ENCODE results near the gene PCYOX1L. TPM values are rescaled to one million over a fixed set of nuclear protein-coding genes. Genes with fewer than 3 reads are reported as not detected.

Gene PCYOX1L
- total and polyA plus RNA-seq, 2 of the 8 experiments (the other 6 are each of a cell fraction or from before 2014, with no cell fraction given) = 6.8 to 17.2 TPM

DNA sequence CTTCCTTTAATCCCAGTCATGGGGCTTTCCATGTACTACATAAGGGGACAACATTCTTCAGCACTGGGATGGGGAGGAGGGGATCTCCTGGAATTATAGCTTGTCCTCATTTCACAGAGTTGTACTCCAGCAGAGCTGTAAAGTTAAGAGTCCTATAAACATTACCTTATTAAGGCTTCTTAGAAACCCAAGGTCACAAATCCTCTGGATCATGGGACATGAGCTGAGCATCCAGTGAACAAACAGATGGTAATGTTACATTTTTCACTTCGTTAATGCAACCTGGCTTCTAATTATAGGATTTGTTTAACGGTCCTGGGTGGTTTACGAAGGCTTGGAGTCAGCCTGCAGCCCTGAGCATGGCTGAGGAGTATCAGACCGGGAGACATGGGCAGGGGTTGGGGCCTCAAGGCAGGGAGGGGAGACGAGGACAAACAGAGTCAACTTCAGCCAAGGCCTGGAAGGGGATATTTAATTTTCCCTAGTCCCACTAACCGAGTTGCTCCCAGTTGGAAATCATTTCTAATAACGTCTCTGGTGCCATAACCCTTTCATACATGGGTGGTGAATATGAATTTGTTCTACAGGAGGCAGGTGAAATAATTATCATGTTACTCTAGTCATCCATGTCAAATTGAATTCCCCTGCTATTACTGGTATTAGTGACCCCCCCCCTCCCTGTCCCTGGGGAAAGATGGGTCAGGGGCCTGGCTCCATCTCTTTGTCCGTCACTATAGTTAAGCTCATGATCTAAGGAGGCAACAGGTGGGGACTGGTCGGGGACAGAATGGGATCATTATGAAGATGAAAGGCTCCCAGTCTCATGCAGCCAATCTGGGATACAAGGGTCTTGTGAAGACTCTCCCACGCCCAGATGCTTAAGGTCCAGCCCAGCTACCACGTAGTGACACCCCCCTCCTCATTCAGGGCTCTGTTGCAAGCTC is 32.0 kb downstream of the PCYOX1L start (continued):
- TF ChIP-seq POU5F1 (IDR thresholded peaks at IDR 0.05; ENCODE audit: low read depth, low read length) (no peak), RXRA (IDR thresholded peaks at IDR 0.05; ENCODE audit: insufficient read depth, low read depth, low read length) (no peak), GTF2F1 (IDR thresholded peaks at IDR 0.05; ENCODE audit: borderline replicate concordance, low read depth, low read length) (no peak), SIRT6 (IDR thresholded peaks at IDR 0.05; ENCODE audit: low read length) (no peak)
- TF ChIP-seq, protein P1, sequence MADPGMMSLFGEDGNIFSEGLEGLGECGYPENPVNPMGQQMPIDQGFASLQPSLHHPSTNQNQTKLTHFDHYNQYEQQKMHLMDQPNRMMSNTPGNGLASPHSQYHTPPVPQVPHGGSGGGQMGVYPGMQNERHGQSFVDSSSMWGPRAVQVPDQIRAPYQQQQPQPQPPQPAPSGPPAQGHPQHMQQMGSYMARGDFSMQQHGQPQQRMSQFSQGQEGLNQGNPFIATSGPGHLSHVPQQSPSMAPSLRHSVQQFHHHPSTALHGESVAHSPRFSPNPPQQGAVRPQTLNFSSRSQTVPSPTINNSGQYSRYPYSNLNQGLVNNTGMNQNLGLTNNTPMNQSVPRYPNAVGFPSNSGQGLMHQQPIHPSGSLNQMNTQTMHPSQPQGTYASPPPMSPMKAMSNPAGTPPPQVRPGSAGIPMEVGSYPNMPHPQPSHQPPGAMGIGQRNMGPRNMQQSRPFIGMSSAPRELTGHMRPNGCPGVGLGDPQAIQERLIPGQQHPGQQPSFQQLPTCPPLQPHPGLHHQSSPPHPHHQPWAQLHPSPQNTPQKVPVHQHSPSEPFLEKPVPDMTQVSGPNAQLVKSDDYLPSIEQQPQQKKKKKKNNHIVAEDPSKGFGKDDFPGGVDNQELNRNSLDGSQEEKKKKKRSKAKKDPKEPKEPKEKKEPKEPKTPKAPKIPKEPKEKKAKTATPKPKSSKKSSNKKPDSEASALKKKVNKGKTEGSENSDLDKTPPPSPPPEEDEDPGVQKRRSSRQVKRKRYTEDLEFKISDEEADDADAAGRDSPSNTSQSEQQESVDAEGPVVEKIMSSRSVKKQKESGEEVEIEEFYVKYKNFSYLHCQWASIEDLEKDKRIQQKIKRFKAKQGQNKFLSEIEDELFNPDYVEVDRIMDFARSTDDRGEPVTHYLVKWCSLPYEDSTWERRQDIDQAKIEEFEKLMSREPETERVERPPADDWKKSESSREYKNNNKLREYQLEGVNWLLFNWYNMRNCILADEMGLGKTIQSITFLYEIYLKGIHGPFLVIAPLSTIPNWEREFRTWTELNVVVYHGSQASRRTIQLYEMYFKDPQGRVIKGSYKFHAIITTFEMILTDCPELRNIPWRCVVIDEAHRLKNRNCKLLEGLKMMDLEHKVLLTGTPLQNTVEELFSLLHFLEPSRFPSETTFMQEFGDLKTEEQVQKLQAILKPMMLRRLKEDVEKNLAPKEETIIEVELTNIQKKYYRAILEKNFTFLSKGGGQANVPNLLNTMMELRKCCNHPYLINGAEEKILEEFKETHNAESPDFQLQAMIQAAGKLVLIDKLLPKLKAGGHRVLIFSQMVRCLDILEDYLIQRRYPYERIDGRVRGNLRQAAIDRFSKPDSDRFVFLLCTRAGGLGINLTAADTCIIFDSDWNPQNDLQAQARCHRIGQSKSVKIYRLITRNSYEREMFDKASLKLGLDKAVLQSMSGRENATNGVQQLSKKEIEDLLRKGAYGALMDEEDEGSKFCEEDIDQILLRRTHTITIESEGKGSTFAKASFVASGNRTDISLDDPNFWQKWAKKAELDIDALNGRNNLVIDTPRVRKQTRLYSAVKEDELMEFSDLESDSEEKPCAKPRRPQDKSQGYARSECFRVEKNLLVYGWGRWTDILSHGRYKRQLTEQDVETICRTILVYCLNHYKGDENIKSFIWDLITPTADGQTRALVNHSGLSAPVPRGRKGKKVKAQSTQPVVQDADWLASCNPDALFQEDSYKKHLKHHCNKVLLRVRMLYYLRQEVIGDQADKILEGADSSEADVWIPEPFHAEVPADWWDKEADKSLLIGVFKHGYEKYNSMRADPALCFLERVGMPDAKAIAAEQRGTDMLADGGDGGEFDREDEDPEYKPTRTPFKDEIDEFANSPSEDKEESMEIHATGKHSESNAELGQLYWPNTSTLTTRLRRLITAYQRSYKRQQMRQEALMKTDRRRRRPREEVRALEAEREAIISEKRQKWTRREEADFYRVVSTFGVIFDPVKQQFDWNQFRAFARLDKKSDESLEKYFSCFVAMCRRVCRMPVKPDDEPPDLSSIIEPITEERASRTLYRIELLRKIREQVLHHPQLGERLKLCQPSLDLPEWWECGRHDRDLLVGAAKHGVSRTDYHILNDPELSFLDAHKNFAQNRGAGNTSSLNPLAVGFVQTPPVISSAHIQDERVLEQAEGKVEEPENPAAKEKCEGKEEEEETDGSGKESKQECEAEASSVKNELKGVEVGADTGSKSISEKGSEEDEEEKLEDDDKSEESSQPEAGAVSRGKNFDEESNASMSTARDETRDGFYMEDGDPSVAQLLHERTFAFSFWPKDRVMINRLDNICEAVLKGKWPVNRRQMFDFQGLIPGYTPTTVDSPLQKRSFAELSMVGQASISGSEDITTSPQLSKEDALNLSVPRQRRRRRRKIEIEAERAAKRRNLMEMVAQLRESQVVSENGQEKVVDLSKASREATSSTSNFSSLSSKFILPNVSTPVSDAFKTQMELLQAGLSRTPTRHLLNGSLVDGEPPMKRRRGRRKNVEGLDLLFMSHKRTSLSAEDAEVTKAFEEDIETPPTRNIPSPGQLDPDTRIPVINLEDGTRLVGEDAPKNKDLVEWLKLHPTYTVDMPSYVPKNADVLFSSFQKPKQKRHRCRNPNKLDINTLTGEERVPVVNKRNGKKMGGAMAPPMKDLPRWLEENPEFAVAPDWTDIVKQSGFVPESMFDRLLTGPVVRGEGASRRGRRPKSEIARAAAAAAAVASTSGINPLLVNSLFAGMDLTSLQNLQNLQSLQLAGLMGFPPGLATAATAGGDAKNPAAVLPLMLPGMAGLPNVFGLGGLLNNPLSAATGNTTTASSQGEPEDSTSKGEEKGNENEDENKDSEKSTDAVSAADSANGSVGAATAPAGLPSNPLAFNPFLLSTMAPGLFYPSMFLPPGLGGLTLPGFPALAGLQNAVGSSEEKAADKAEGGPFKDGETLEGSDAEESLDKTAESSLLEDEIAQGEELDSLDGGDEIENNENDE (IDR thresholded peaks at IDR 0.05; ENCODE audit: insufficient replicate concordance, low read length) = no peak
- TF ChIP-seq, protein P2, sequence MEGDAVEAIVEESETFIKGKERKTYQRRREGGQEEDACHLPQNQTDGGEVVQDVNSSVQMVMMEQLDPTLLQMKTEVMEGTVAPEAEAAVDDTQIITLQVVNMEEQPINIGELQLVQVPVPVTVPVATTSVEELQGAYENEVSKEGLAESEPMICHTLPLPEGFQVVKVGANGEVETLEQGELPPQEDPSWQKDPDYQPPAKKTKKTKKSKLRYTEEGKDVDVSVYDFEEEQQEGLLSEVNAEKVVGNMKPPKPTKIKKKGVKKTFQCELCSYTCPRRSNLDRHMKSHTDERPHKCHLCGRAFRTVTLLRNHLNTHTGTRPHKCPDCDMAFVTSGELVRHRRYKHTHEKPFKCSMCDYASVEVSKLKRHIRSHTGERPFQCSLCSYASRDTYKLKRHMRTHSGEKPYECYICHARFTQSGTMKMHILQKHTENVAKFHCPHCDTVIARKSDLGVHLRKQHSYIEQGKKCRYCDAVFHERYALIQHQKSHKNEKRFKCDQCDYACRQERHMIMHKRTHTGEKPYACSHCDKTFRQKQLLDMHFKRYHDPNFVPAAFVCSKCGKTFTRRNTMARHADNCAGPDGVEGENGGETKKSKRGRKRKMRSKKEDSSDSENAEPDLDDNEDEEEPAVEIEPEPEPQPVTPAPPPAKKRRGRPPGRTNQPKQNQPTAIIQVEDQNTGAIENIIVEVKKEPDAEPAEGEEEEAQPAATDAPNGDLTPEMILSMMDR (IDR thresholded peaks at IDR 0.05; ENCODE audit: control extremely low read depth in 1 of 3, insufficient read depth in 1 of 3, low read depth in 1 of 3, low read length in 3 of 3) = no peak
